Stimulated activated CD4-positive, alpha-beta T cell treated with anti-CD3 and anti-CD28 coated beads, Interleukin-1b, Interleukin-23, amount 100 ng/mL, for 24 hours (primary cell): ENCODE data around the gene BMPER.

Source experiments
- DNase-seq, 4 experiments: peaks; one replicate each; pipeline ENCODE4 v3.0.0-alpha.2; 2020; ENCODE audit warnings: low read depth in 4 of 4, low spot score in 1 of 4

BMPER gene

DNA sequence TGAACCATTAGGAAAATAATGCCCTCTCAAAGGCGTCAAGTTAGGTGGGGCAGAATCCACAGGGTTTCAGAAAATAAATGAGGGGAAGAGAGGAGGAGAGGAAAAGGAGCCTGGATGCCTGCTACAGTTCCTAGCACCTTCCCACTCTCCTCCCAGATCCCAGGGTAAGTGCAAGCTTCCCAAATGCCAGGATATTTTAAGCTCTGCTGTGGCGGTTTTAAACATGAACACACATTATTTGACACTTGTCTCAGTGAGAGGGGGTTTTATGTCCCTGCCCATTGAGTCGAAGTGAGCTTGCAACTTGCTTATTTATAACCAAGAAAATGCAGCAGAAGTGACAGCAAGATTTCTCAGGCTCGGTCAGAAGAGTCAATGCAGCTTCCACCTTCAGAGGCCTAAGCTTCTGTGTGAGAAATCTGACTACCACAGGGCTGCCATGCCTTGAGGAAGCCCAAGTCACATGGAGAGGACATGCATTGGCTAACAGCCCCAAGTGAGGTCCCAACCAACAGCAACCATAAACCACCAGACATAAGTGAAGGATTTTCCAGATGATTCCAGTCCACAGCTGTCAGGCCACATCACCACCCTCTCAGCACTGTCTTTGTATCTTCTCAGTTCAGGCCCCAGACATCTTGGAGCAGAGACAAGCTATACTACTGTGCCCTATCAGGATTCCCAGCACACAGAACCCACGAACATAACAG lies 17.9 kb upstream of the BMPER start:
- DNase-seq: no peak

- no peak for DNase-seq
These were observed 17.2 kb upstream of the BMPER start for GRCh38 chr7:33888166-33888565.

- no peak for DNase-seq
These were observed 12.4 kb upstream of the BMPER start for GRCh38 chr7:33892945-33893344.

- no peak for DNase-seq
These were observed 12.0 kb upstream of the BMPER start for GRCh38 chr7:33893377-33893776.

GRCh38 chr7:33895025-33895804 lies 10.1 kb upstream of the BMPER start:
- DNase-seq: peak; percentile 42 to 62 (median 59)

DNA sequence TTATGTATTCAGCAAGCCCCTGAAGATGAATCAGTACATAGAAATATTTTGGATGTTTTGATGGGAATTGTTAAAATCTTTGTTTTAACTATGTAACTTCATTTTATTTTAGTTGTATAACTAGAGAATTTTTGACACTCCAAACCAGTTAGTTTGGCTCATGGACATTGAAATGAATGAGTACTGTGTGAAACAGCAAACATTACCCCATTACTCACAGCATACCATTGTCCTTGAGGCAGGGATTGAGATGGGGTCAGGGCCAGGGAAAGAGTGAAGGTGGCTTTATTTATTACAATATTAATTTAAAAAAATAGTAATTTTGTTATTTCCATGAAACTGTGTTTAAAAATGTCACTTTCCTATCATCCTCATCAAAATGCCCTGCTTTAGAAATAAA lies 4.8 kb upstream of the BMPER start:
- no peak for DNase-seq

DNA sequence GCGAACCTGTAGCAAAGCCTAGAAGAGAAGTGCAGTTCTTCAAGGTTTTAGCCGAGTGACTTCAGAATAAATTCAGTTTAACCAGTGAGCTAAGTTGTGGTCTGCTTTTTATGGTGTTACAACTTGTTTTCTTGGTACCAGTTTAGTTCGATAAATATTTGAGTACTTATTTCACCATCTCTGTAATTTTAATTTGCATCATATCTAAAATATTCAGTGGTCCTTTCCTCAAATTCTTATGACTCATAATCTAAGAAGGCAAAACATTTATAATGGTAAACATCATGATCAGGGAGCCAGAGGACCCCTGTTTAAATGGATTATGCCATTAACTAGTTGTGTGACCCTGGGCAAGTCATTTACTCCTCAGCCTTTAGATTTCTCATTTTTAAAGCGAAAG lies 4.1 kb upstream of the BMPER start:
- DNase-seq: no peak

DNA sequence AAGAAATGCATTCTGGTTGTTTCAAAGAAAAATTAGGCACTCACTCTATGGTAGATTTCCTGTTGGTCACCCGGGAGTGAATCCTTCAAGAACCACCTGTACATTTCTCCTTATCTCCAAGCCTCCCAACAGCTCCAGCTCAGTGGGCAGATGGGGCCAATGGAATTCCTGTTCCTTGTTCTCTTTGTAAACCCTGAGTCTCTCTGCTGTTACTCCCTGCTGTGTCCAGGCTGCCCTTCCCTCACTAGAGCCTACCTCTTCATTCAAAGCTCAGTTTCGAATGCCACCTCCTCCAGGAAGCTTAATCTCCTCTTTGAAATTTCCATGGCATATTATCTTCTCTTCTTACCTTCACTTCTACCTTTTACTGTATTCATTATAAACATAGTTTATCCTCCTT lies 3.5 kb upstream of the BMPER start:
- no peak for DNase-seq

DNA sequence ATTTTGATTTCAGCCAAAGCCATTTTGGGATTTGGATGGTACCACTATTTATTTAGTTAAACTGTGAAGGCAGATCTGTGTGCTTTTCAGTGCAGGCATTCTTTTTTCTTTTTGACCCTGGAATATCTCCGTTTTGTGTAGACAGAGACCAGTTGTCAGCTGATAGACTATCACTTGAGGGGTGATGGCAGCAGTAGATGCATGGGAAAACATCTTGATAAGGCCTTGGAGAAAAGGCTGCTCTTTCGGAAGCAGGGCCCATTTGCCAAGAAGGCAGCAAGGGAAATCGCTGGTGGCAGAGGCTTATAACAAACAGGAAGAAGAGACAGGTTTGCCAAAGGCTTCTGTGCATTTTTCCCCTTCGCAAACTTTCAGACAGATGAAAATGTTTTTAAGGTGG lies 2.6 kb upstream of the BMPER start:
- DNase-seq: no peak

- peak in 1 of 4 experiments; percentile 36 for DNase-seq
These were observed 1.3 kb upstream of the BMPER start for GRCh38 chr7:33903791-33904680.

GRCh38 chr7:33904681-33905388 lies 504 bp upstream of the BMPER start:
- peak in 1 of 4 experiments; percentile 12 for DNase-seq

DNA sequence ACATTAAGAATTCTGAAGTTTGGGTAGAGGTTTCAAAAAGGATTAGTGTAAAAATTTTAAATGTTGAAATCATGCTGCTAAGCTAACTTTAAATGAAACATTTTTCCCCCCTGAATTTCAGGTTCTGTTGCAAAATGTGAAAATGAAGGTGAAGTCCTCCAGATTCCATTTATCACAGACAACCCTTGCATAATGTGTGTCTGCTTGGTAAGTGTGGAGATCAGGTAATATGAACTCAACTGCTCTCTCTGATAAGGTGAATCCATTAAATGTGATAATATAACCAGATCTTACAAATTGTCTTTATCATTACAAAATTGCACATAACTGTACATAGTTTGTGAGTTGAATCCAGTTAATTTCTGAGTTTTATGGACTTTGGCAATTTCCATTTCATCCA lies 1.4 kb downstream of the BMPER start:
- DNase-seq: no peak

DNA sequence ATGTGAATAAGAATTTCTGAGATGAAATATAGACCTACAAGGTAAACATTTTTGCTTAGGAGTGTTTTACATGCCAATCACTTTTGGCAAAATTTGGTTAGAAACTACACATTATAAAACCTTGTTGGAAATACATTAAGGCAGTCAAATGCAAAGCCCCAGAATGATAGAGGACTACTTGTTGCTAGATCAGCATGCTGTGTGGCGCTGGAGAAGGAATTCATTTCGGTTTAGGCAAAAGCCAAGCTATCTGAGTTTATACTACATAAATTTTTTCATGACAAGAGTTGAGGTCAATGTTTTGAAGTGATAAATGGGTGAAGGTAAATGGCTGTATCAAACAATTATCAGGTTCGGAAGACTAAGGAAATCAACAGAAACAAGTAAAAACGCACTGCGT lies 2.3 kb downstream of the BMPER start:
- no peak for DNase-seq

GRCh38 chr7:33909318-33909717 lies 4.0 kb downstream of the BMPER start:
- no peak for DNase-seq

DNA sequence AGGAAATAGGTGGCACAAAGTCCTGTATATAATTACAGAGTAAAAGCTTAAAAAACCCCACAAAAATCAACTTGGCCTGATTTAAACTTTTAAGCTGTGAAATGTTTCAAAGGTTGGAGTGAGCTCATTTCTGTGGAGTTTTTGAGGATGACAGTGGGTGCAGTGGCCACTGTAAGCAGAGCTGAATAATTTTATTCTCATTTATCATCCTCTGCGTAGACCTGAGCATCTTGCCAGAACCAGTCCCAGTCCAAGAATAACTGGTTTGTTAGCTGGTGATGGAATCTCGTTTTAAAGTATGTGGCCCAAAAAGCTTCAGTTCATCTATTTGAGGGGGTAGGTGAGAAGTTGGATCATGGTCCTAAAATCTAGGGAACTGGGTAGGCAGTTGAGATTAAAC lies 4.4 kb downstream of the BMPER start:
- DNase-seq: no peak

- no peak for DNase-seq
These were observed 5.4 kb downstream of the BMPER start for GRCh38 chr7:33910756-33911155.

DNA sequence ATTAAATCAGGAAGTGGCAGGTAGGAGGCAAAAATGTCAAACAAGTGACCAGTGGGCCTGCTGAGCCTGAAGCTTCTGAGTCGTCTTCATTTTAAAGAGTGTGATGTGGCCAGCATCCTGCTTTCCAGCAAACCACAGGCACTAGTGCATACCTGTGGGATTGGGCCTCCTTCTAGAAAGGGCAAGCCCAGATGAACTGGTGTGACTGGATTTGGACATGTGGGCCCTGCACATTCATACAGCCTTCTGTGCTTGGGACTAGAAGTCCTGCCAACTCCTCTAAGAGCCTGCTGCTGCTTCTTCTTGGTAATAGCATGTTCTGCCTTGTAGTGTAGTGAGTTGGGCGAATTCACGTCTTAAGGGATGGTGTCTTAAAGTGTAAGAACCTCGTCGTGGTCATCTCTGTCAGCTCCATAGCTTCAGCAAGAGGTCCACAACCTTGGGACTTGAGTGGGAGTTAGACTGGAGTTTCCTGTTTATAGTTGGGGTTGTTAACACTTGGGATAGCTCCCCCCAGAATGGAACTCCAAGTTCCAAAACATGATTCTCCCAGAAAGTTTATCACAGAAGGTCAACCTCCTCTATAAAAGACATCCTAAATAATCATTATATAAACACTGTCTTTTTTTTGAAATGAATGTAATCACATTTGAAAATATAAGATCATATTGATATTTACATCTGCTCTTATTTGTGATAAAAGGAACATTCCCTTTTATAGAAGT lies 11.2 kb downstream of the BMPER start:
- no peak for DNase-seq

DNA sequence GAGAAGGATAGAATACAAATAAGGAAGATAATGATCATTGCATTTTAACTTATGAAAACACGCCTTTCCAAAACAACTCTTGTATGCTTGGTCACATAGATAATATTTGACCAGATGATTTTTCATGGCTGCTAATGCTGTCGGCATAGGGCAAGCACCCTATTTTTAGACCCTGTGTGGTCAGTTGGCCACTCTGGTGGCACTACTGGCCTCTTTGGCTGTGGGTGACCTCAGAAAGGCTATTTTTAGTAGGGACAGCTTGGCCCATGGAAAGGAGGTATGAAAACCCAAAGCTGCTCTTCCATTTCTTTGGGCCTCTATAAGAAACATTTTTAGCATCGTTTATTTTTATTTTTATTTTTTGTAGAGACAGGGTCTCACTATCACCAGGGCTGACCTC lies 12.3 kb downstream of the BMPER start:
- no peak for DNase-seq

DNA sequence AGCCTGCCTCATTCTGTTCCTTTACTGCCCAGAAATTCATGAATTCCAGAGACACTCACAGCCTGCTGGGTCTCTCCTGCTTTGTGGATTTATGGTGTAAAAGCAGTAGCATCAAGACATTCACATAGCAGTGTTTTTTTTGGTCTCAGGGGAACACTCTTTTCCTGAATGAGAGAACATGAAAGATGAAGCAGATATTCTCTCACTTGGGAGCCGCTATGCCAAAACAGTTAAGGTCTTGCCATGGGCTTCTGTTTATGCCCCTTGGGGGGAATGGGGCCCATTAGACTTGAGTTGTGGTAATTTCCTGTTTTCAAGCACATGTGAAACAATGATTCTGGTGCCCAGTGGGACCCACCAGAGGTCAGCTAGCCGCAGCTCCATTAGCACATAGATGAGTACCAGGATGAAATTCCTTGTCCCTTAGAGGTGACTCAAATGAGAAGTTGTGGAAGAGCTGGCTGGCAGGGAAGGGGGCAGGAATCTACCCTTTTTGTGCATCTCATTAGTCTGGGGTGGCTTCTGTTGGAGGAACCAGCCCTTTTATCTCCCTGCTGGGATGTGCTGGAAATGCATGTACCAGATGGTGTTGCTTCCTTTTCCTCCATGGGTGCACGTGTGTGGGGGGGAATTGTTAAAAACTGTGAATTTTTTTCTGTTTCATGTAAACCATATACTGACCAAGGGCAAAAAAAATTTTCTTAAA lies 13.3 kb downstream of the BMPER start:
- no peak for DNase-seq

GRCh38 chr7:33919449-33919848 lies 14.1 kb downstream of the BMPER start:
- no peak for DNase-seq
